ENCODE results near the gene PPP1R7. TPM values are rescaled to one million over a fixed set of nuclear protein-coding genes. Genes with fewer than 3 reads are reported as not detected.

PPP1R7 gene
- polyA plus RNA-seq, 1 donor from 2014 or later: 59.3 TPM

GRCh38 chr2:241200822-241201395, 50.6 kb downstream of the PPP1R7 start:
- Histone ChIP-seq H2AFZ (ENCODE audit: low read depth, low read length) (no peak overlapping the region), H3K79me2 (replicated peaks; ENCODE audit: insufficient read depth, low read length) (no peaks in the 10 kb centered on the region), H3K27ac (ENCODE audit: low read length) (no peak overlapping the region), H3K9me2 (ENCODE audit: insufficient read depth, low read length) (no peaks in the 10 kb centered on the region), H3F3A (ENCODE audit: insufficient read depth, low read length, poor library complexity, severe bottlenecking) (no peaks in the 10 kb centered on the region), H3K36me3 (ENCODE audit: insufficient read depth, low read length) (no peaks in the 10 kb centered on the region), H3K9ac (ENCODE audit: low read length) (no peak overlapping the region), H3K4me3 (ENCODE audit: low read length) (no peak overlapping the region), H3K27me3 (ENCODE audit: insufficient read depth, low read depth, low read length) (no peaks in the 10 kb centered on the region), H4K20me1 (ENCODE audit: insufficient read depth) (no peaks in the 10 kb centered on the region), H3K4me2 (ENCODE audit: low read length) (no peak overlapping the region), H3K9me3 (ENCODE audit: low read length) (no peaks in the 10 kb centered on the region)
- TF ChIP-seq EZH2 (IDR thresholded peaks at IDR 0.05; ENCODE audit: borderline replicate concordance, insufficient read depth, low read length, poor library complexity, severe bottlenecking) (no peak), POLR2AphosphoS5 (IDR thresholded peaks at IDR 0.05) (no peak), CTCF (IDR thresholded peaks at IDR 0.05; ENCODE audit: poor library complexity, severe bottlenecking) (no peak), RAD21 (conservative IDR thresholded peaks at IDR 0.05) (no peak)

GRCh38 chr2:241201445-241202267, 51.4 kb downstream of the PPP1R7 start:
- no peak overlapping the region for H2AFZ ChIP-seq (ENCODE audit: low read depth, low read length)
- no peaks in the 10 kb centered on the region for H3K9me2 ChIP-seq (ENCODE audit: insufficient read depth, low read length)
- no peak overlapping the region for H3K4me2 ChIP-seq (ENCODE audit: low read length)
- no peak overlapping the region for H3K9ac ChIP-seq (ENCODE audit: low read length)
- H3F3A ChIP-seq (ENCODE audit: insufficient read depth, low read length, poor library complexity, severe bottlenecking): no peaks in the 10 kb centered on the region
- H3K27ac ChIP-seq (ENCODE audit: low read length): no peak overlapping the region
- H3K79me2 ChIP-seq (replicated peaks; ENCODE audit: insufficient read depth, low read length): no peaks in the 10 kb centered on the region
- no peaks in the 10 kb centered on the region for H3K9me3 ChIP-seq (ENCODE audit: low read length)
- no peaks in the 10 kb centered on the region for H4K20me1 ChIP-seq (ENCODE audit: insufficient read depth)
- TF ChIP-seq REST (IDR thresholded peaks at IDR 0.05; ENCODE audit: borderline replicate concordance) (no peak), EZH2 (IDR thresholded peaks at IDR 0.05; ENCODE audit: borderline replicate concordance, insufficient read depth, low read length, poor library complexity, severe bottlenecking) (no peak), CTCF (IDR thresholded peaks at IDR 0.05; ENCODE audit: poor library complexity, severe bottlenecking) (no peak), POLR2AphosphoS5 (IDR thresholded peaks at IDR 0.05) (no peak), EP300 (conservative IDR thresholded peaks at IDR 0.05; ENCODE audit: poor library complexity, severe bottlenecking) (no peak), RAD21 (conservative IDR thresholded peaks at IDR 0.05) (no peak), MXI1 (conservative IDR thresholded peaks at IDR 0.05; ENCODE audit: poor library complexity, severe bottlenecking) (no peak), SMC3 (conservative IDR thresholded peaks at IDR 0.05; ENCODE audit: poor library complexity) (no peak), TAF1 (IDR thresholded peaks at IDR 0.05; ENCODE audit: low read depth) (no peak)
- no peak overlapping the region for H3K4me3 ChIP-seq (ENCODE audit: low read length)
- H3K36me3 ChIP-seq (ENCODE audit: insufficient read depth, low read length): no peaks in the 10 kb centered on the region
- no peaks in the 10 kb centered on the region for H3K27me3 ChIP-seq (ENCODE audit: insufficient read depth, low read depth, low read length)

Data from neural cell (in vitro differentiated cells).